HG02852 (cell line): Measurements from ENCODE around the gene PARPBP.
"Not testable (repeated sequence)": the region's sequence is repeated elsewhere in the genome, so short reads cannot be mapped to it uniquely, and the experiment has no call there.

ENCODE experiments used
- ATAC-seq: cut with Tn5 transposase; IDR thresholded peaks from one replicate; pipeline ENCODE4 v1.9.1; 2021; ENCODE audit warnings: mild to moderate bottlenecking, moderate library complexity; ENCODE audit not compliant: unreplicated experiment

Gene PARPBP

GRCh38 chr12:102119674-102120563 lies at the start of gene PARPBP, which contains the start of gene NUP37:
TSS of gene PARPBP (plus strand) at chr12:102120183. CDS start at chr12:102123889, 3,706 bp downstream.
TSS of gene NUP37 (minus strand) at chr12:102120114. CDS start at chr12:102118518, 1,596 bp downstream.
- ATAC-seq = peak; percentile 97

DNA sequence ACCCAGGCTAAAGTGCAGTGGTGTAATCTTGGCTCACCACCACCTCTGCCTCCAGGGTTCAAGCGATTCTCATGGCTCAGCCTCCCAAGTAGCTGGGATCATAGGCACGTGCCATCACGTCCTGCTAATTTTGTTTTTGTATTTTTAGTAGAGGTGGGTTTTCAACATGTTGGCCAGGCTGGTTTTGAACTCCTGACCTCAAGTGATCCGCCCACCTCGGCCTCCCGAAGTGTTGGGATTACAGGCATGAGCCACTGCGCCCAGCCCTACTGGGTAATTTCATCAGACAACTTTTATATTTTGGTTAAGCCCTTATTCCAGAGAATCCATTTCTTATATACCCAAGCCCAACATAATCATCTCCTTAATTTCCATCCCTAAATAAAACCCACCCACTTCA lies 47.9 kb upstream of the PARPBP start:
- not testable (repeated sequence) for ATAC-seq

DNA sequence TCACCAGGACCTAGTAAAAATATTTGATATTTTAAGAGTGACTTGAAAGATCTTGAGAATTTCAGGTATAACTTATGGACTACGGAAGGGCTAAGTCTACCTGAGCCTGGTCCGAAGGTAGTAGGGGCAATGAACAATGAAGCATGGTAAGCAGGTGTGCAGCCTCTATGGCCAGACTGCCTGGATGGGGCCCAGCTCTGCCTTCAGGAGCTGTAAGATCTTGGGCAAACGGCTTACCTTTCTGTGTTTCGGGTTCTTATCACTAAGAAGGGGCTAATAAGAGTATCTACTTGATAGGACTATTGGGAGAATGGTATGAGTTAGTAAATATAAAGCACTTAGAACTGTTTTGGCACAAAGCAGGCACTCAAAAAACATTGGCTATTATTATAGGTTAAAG lies 39.1 kb upstream of the PARPBP start:
- no peak for ATAC-seq

DNA sequence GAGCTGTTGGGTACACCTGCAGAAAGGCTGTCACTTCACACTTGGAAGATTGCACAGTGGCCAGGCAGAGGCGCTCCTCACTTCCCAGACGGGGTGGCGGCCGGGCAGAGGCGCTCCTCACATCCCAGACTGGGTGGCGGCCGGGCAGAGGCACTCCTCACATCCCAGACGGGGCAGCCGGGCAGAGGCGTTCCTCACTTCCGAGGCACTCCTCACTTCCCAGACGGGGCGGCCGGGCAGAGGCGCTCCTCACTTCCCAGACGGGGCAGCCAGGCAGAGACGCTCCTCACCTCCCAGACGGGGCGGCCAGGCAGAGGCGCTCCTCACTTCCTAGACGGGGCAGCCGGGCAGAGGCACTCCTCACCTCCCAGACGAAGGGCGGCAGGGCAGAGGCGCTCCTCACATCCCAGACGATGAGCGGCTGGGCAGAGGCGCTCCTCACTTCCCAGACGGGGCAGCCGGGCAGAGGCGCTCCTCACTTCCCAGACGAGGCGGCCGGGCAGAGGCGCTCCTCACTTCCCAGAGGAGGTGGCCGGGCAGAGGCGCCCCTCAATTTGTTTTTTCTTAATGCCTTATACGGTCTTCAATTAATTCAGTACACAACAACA lies 30.7 kb upstream of the PARPBP start:
- ATAC-seq = not testable (repeated sequence)

- no peak for ATAC-seq
Measured at GRCh38 chr12:102093319-102093718, 26.7 kb upstream of the PARPBP start.

- peak; percentile 61 for ATAC-seq
Measured at GRCh38 chr12:102095677-102096263, 24.2 kb upstream of the PARPBP start.

GRCh38 chr12:102096855-102097254 lies 23.1 kb upstream of the PARPBP start:
- ATAC-seq = no peak

DNA sequence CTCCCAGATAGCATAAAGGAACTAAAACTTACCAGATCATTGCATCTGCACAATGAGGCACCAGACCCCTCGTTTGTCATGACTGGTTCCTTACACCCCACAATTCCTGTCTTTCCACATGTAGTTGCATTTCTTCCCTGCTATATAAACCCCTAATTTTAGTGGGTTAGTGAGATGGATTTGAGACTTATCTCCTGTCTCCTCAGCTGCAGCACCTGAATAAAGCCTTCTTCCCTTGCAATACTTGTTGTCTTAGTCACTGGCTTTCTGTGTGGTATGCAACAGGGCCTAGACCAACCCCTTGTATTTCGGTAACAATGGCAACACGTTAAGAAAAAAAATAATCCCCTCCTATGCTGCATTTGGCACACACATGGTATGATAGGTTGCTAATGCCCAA lies 13.1 kb upstream of the PARPBP start:
- ATAC-seq = no peak

DNA sequence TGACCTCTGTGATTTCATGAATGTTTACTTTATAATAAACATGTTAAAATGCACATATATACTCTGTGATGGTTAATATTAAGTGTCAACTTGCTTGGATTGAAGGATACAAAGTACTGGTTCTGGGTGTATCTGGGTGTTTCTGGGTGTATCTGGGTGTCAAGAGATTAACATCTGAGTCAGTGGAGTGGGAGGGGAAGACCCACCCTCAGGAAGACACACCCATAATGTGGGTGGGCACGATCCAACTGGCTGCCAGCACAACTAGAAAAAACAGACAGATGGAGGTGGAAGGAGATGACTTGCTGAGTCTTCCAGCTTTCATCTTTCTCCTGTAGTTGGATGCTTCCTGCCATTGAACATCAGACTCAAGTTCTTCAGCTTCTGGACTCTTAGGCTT lies 12.0 kb upstream of the PARPBP start:
- ATAC-seq = no peak

- no peak for ATAC-seq
Measured at GRCh38 chr12:102110782-102111181, 9.2 kb upstream of the PARPBP start.

DNA sequence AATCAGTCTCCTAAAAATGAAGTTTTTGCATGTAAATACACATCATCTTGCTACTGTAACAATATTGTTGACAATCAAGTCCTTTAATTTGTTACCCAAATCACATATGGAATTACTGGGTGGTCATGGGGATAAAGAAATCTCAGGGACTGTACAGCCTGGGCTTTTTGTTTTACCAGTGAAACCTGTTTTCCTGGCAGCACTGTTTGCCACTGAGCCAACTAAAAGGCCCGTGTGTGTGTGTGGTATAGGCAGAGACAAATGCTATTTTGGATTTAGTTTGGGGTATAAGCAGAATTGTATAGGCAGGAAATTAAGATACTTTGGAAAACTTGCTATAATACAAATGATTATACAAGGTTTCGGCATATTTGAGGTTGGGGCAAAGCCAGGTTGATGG lies 5.8 kb upstream of the PARPBP start:
- no peak for ATAC-seq

GRCh38 chr12:102116392-102116791 lies 3.6 kb upstream of the PARPBP start:
- no peak for ATAC-seq

- ATAC-seq = no peak
Measured at GRCh38 chr12:102118874-102119273, 1.1 kb upstream of the PARPBP start.

GRCh38 chr12:102120564-102120873 lies 536 bp downstream of the PARPBP start:
- peak; percentile 0 for ATAC-seq

DNA sequence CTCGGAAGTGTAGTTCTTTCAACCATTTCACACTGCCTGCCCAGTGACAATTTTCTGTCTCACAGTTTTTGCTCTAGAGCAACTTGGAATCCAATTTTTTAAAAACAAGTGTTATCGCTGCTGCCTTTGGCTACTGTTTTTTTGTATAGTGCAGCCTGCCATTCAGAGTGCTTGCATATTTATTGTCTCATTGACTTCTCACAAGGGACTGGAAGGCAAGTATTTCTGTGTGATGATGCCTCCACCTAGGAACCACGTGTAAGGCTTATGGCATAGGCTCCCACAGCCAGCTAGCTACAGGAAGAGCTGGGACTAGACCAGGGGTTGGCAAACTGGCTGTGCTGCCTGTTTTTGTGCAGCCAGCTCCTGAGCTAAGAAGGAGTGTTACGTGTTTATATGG lies 903 bp downstream of the PARPBP start:
- no peak for ATAC-seq

DNA sequence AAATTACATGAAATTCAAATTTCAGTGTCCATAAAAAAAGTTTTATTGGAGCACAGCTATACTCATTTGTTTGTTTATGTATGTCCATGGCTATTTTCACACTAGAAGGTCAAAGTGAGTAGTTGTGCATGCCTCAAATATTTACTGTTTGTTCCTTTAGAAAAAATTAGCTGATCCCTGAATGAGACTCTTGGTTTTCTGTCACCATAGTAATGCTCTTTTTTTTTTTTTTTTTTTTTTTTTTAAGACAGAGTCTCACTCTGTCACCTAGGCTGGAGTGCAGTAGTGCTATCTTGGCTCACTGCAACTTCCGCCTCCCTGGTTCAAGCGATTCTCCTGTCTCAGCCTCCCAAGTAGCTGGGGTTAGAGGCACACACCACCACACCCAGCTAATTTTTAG lies 1.3 kb downstream of the PARPBP start:
- ATAC-seq = not testable (repeated sequence)

DNA sequence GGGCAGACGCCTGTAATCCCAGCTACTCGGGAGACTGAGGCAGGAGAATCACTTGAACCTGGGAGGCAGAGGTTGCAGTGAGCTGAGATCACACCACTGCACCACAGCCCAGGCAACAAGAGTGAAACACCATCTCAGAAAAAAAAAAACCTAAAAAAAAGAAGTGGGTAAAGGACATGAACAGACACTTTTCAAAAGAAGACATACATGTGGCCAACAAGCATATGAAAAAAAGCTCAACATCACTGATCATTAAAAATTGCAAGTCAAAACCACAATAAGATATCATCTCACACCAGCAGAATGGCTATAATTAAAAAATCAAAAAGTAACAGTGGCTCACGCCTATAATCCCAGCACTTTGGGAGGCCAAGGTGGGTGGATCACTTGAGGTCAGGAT lies 10.7 kb downstream of the PARPBP start:
- not testable (repeated sequence) for ATAC-seq

GRCh38 chr12:102131442-102131841 lies 11.5 kb downstream of the PARPBP start:
- not testable (repeated sequence) for ATAC-seq

DNA sequence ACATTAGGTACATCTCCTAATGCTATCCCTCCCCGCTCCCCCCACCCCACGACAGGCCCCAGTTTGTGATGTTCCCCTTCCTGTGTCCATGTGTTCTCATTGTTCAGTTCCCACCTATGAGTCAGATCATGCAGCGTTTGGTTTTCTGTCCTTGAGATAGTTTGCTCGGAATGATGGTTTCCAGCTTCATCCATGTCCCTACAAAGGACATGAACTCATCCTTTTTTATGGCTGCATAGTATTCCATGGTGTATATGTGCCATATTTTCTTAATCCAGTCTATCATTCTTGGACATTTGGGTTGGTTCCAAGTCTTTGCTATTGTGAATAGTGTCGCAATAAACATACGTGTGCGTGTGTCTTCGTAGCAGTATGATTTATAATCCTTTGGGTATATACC lies 17.6 kb downstream of the PARPBP start:
- ATAC-seq = not testable (repeated sequence)

DNA sequence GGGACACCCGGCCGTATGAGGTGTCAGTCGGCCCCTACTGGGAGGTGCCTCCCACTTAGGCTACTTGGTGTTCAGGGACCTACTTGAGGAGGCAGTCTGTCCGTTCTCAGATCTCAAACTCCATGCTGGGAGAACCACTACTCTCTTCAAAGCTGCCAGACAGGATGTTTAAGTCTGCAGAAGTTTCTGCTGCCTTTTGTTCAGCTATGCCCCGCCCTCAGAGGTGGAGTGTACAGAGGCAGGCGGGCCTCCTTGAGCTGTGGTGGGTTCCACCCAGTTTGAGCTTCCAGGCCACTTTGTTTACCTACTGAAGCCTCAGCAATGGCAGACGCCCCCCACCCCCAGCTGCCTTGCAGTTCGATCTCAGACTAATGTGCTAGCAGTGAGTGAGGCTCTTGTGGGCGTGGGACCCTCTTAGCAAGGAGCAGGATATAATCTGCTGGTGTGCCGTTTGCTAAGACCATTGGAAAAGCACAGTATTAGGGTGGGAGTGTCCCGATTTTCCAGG lies 22.9 kb downstream of the PARPBP start:
- not testable (repeated sequence) for ATAC-seq

DNA sequence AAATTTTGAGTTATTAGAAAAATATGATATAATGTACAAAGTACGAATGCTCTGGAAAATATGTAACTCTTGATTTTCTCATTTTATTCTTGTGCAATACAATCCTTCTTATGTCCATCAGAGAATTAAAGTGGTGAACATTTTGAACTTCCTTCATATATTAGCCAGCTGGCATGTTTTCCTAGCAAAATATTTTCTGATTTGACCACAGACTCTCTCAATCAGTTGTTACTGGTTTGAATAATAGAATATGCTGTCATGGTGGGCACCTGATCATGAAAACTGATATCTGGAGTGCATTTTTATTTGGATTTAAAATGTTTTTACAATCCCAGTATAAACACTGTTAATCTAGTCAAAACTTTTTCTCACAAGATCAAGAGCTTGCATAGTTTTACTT lies 24.2 kb downstream of the PARPBP start:
- no peak for ATAC-seq
